Measurements from ENCODE around the gene CACNA1F.

DNA sequence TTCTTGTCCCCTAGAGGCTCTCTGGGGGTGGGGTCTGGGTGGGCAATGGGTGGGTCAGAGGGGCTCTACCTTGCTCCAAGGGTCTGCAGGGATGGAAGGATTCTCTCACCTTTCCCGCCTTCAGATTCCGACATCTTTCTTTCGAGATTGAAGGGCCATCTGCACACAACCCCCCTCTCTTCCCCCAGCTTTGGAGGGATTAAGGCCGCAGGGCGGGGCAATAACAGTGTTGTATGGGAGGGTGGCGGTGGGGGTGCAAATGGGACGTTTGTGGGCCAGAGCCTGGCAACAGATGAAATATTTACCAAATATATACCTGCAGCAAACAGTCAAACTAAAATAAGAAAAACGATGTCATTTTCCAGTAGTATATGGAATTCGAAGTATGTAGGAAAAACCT is at the start of gene CACNA1F:
- TF ChIP-seq CTCF (conservative IDR thresholded peaks at IDR 0.05; ENCODE audit: low read length) (no peak), EZH2phosphoT487 (IDR thresholded peaks at IDR 0.05; ENCODE audit: borderline replicate concordance) (no peak)
